ENCODE data around the gene RFNG. TPM values are rescaled to one million over a fixed set of nuclear protein-coding genes. Genes with fewer than 3 reads are reported as not detected.
A peak's percentile ranks its signal among the peaks of the same experiment; 100 is the strongest.

RFNG gene
- total and polyA plus RNA-seq, 2 of the 13 experiments (the other 11 are each of a cell fraction or from before 2014, with no cell fraction given) = 61.4 to 64.0 TPM

GRCh38 chr17:82097184-82097918 is 45.7 kb upstream of the RFNG start (continued):
- TF ChIP-seq ZNF547 (CRISPR knock-in tag; IDR thresholded peaks at IDR 0.05) (no peak; the same call in 1 of the 2 replicates), LCORL (IDR thresholded peaks at IDR 0.05) (no peak), LCORL (CRISPR knock-in tag; IDR thresholded peaks at IDR 0.05) (0 out of 2 replicates have a peak, but pooled peaks have one; percentile 28), ZBTB42 (CRISPR knock-in tag; IDR thresholded peaks at IDR 0.05) (no peak; the same call in 1 of the 2 replicates), CREM (IDR thresholded peaks at IDR 0.05) (no peak), CREM (CRISPR knock-in tag; IDR thresholded peaks at IDR 0.05) (no peak), SNAPC2 (CRISPR knock-in tag; IDR thresholded peaks at IDR 0.05) (no peak), KAT7 (CRISPR knock-in tag; IDR thresholded peaks at IDR 0.05; ENCODE audit: borderline replicate concordance) (no peak; the same call in 1 of the 2 replicates), TARDBP (CRISPR knock-in tag; IDR thresholded peaks at IDR 0.05) (0 out of 2 replicates have a peak, but pooled peaks have one; percentile 29), ZNF75D (CRISPR knock-in tag; IDR thresholded peaks at IDR 0.05; ENCODE audit: borderline replicate concordance) (0 out of 2 replicates have a peak, but pooled peaks have one; percentile 65), JDP2 (CRISPR knock-in tag; IDR thresholded peaks at IDR 0.05; ENCODE audit: borderline replicate concordance) (no peak), ZNF17 (CRISPR knock-in tag; IDR thresholded peaks at IDR 0.05) (no peak), ZNF460 (CRISPR knock-in tag; IDR thresholded peaks at IDR 0.05; ENCODE audit: borderline replicate concordance) (no peak), SKIL (CRISPR knock-in tag; IDR thresholded peaks at IDR 0.05; ENCODE audit: borderline replicate concordance) (no peak), ZNF343 (CRISPR knock-in tag; IDR thresholded peaks at IDR 0.05) (no peak; the same call in 1 of the 2 replicates), U2AF1 (optimal IDR thresholded peaks at IDR 0.05; ENCODE audit: low read depth, low read length) (no peak), SYNCRIP (IDR thresholded peaks at IDR 0.05; ENCODE audit: insufficient read depth, low read depth, low read length) (no peak), FOXP1 (IDR thresholded peaks at IDR 0.05) (no peak), FOXP1 (CRISPR knock-in tag; IDR thresholded peaks at IDR 0.05) (no peak), ZNF775 (CRISPR knock-in tag; IDR thresholded peaks at IDR 0.05; ENCODE audit: borderline replicate concordance) (no peak), XRCC5 (optimal IDR thresholded peaks at IDR 0.05; ENCODE audit: low read length) (no peak), STAT5B (CRISPR knock-in tag; IDR thresholded peaks at IDR 0.05) (no peak)
- TF ChIP-seq, protein P1, sequence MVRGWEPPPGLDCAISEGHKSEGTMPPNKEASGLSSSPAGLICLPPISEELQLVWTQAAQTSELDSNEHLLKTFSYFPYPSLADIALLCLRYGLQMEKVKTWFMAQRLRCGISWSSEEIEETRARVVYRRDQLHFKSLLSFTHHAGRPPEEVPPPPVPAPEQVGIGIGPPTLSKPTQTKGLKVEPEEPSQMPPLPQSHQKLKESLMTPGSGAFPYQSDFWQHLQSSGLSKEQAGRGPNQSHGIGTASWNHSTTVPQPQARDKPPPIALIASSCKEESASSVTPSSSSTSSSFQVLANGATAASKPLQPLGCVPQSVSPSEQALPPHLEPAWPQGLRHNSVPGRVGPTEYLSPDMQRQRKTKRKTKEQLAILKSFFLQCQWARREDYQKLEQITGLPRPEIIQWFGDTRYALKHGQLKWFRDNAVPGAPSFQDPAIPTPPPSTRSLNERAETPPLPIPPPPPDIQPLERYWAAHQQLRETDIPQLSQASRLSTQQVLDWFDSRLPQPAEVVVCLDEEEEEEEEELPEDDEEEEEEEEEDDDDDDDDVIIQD (CRISPR knock-in tag; IDR thresholded peaks at IDR 0.05; ENCODE audit: low read depth) = no peak
- TF ChIP-seq, protein P2, sequence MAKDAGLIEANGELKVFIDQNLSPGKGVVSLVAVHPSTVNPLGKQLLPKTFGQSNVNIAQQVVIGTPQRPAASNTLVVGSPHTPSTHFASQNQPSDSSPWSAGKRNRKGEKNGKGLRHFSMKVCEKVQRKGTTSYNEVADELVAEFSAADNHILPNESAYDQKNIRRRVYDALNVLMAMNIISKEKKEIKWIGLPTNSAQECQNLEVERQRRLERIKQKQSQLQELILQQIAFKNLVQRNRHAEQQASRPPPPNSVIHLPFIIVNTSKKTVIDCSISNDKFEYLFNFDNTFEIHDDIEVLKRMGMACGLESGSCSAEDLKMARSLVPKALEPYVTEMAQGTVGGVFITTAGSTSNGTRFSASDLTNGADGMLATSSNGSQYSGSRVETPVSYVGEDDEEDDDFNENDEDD (CRISPR knock-in tag; IDR thresholded peaks at IDR 0.05; ENCODE audit: borderline replicate concordance) = peak; percentile 60; the same call in 1 of the 2 replicates
- TF ChIP-seq, protein P3, sequence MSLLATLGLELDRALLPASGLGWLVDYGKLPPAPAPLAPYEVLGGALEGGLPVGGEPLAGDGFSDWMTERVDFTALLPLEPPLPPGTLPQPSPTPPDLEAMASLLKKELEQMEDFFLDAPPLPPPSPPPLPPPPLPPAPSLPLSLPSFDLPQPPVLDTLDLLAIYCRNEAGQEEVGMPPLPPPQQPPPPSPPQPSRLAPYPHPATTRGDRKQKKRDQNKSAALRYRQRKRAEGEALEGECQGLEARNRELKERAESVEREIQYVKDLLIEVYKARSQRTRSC (CRISPR knock-in tag; IDR thresholded peaks at IDR 0.05; ENCODE audit: low read depth) = peak; percentile 74; the same call in 1 of the 2 replicates
